ENCODE data around the gene CLTCL1. TPM values are rescaled to one million over a fixed set of nuclear protein-coding genes. Genes with fewer than 3 reads are reported as not detected.
A peak's percentile ranks its signal among the peaks of the same experiment; 100 is the strongest.

CLTCL1 gene
- total and polyA plus RNA-seq, 9 of the 15 experiments (the other 6 are each of a cell fraction or from before 2014, with no cell fraction given) = 1.1 to 11.7 (median 5.0) TPM

- TF ChIP-seq TAF9B (IDR thresholded peaks at IDR 0.05; ENCODE audit: partially characterized antibody) (no peak), PCBP2 (IDR thresholded peaks at IDR 0.05; ENCODE audit: low read depth, low read length, poor library complexity, severe bottlenecking) (no peak), RFX7 (CRISPR knock-in tag; IDR thresholded peaks at IDR 0.05) (no peak; the same call in 1 of the 2 replicates), THAP12 (CRISPR knock-in tag; IDR thresholded peaks at IDR 0.05) (no peak), KHSRP (IDR thresholded peaks at IDR 0.05) (no peak), ZNF133 (CRISPR knock-in tag; IDR thresholded peaks at IDR 0.05) (no peak), CHD2 (IDR thresholded peaks at IDR 0.05; ENCODE audit: low read depth, low read length) (peak; percentile 4), KAT2B (IDR thresholded peaks at IDR 0.05; ENCODE audit: low read depth, low read length) (no peak), PCBP1 (IDR thresholded peaks at IDR 0.05; ENCODE audit: low read depth, low read length, poor library complexity, severe bottlenecking) (no peak), ZC3H8 (IDR thresholded peaks at IDR 0.05) (no peak), FOSL1 (tag; conservative IDR thresholded peaks at IDR 0.05) (no peak), CBX8 (IDR thresholded peaks at IDR 0.05; ENCODE audit: borderline replicate concordance, extremely low read depth, low read depth, low read length, poor library complexity, severe bottlenecking) (peak; percentile 99), MAFF (IDR thresholded peaks at IDR 0.05; ENCODE audit: low read length) (no peak), CBFA2T3 (IDR thresholded peaks at IDR 0.05) (no peak), CBFB (CRISPR knock-in tag; IDR thresholded peaks at IDR 0.05) (no peak), ZFP91 (CRISPR knock-in tag; IDR thresholded peaks at IDR 0.05) (no peak)
- TF ChIP-seq, protein P1, sequence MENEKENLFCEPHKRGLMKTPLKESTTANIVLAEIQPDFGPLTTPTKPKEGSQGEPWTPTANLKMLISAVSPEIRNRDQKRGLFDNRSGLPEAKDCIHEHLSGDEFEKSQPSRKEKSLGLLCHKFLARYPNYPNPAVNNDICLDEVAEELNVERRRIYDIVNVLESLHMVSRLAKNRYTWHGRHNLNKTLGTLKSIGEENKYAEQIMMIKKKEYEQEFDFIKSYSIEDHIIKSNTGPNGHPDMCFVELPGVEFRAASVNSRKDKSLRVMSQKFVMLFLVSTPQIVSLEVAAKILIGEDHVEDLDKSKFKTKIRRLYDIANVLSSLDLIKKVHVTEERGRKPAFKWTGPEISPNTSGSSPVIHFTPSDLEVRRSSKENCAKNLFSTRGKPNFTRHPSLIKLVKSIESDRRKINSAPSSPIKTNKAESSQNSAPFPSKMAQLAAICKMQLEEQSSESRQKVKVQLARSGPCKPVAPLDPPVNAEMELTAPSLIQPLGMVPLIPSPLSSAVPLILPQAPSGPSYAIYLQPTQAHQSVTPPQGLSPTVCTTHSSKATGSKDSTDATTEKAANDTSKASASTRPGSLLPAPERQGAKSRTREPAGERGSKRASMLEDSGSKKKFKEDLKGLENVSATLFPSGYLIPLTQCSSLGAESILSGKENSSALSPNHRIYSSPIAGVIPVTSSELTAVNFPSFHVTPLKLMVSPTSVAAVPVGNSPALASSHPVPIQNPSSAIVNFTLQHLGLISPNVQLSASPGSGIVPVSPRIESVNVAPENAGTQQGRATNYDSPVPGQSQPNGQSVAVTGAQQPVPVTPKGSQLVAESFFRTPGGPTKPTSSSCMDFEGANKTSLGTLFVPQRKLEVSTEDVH (IDR thresholded peaks at IDR 0.05; ENCODE audit: low read depth, partially characterized antibody) = no peak
- TF ChIP-seq, protein P2, sequence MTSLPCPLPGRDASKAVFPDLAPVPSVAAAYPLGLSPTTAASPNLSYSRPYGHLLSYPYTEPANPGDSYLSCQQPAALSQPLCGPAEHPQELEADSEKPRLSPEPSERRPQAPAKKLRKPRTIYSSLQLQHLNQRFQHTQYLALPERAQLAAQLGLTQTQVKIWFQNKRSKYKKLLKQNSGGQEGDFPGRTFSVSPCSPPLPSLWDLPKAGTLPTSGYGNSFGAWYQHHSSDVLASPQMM (CRISPR knock-in tag; IDR thresholded peaks at IDR 0.05) = no peak
- TF ChIP-seq, protein P3, sequence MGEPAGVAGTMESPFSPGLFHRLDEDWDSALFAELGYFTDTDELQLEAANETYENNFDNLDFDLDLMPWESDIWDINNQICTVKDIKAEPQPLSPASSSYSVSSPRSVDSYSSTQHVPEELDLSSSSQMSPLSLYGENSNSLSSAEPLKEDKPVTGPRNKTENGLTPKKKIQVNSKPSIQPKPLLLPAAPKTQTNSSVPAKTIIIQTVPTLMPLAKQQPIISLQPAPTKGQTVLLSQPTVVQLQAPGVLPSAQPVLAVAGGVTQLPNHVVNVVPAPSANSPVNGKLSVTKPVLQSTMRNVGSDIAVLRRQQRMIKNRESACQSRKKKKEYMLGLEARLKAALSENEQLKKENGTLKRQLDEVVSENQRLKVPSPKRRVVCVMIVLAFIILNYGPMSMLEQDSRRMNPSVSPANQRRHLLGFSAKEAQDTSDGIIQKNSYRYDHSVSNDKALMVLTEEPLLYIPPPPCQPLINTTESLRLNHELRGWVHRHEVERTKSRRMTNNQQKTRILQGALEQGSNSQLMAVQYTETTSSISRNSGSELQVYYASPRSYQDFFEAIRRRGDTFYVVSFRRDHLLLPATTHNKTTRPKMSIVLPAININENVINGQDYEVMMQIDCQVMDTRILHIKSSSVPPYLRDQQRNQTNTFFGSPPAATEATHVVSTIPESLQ (CRISPR knock-in tag; IDR thresholded peaks at IDR 0.05) = no peak
Observed at GRCh38 chr22:19290400-19291217, 910 bp downstream of the CLTCL1 start (continued).
